Medulla oblongata (tissue), 1 donor: ENCODE data around the gene GRM1.

Source experiments
- DNase-seq: peaks from one replicate; pipeline ENCODE4 v3.0.0-alpha.2; 2015; ENCODE audit errors: extremely low spot score

The GRM1 gene

GRCh38 chr6:146097586-146097985 lies 68.7 kb downstream of the GRM1 start:
- no peak for DNase-seq

DNA sequence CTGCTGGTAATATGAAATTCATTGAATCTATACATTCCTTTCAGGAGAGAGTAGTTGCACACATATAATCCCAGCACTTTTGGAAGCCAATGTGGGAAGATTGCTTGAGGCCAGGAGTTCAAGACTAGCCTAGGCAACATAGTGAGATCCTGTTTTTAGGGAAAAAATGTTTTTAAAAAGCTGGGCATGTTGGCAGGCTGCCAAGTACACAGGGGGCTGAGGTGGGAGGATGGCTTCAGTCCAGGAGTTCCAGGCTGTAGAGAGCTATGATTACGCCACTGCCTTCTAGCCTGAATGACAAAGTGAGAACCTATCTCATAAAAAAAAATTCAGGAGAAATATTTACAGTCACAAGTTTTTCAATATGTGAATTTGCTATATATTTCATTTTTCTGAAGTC lies 71.9 kb downstream of the GRM1 start:
- DNase-seq, result no peak

DNA sequence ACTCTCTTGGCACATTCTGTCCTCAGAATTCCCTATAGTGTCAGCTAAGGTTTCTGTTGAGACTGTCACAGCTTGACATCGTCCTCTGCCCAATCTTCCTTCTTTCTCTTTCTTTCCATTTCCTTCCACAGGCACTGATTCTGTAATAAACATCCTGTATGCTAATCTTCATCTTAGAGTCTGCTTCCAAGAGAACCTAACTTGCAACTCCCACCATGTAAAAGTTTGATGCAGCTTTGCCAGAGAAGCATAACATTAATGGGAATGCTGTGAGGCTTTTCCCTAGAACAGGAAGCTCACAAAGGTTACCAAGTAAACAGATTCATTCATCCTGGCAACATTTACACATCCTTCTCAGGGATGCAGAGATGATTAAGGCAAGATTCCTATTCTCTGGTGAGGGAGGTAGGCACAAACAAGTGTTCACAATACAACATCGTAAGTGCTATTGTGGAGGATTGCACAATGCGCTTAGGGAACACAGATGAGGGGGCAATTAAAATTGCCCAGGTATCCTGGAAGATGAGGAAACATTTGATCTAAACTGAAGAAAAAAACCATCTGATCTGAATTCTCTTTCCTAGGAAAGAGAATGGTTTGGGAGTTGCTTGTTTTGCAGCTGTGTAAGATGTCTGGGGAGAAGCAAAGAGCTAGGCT lies 74.7 kb downstream of the GRM1 start:
- no peak for DNase-seq

- no peak for DNase-seq
Measured at GRCh38 chr6:146106532-146106931, 77.7 kb downstream of the GRM1 start.

- DNase-seq, result no peak
Measured at GRCh38 chr6:146110990-146111389, 82.1 kb downstream of the GRM1 start.

GRCh38 chr6:146111881-146112450 lies 83.1 kb downstream of the GRM1 start:
- DNase-seq, result no peak

DNA sequence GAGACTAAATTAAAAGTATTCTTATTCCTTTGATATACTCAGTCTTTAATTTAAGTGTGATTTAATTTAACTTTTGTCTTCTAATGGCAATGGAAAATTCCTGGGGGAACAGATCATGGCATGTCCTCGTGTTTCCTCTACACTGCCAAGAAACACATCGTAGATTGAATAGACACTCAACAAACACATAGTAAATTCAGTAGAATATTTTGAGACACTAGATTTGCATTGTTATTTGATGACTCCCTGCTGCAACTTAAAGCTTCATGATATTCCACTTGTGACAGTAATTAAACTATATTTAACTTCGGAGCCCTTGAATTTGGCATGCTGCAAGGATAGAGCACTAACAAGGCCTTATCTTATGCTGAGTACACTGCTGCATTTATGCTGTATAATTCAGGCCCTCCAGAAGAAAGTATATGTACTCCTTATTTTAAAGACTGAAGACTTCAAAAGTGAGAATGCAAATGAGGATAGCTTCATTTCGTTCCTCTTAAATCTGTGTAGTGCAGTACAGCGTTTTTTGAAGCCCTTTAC lies 84.3 kb downstream of the GRM1 start:
- no peak for DNase-seq

- no peak for DNase-seq
Measured at GRCh38 chr6:146123616-146124015, 94.8 kb downstream of the GRM1 start.

GRCh38 chr6:146127447-146128215 lies 98.8 kb downstream of the GRM1 start:
- no peak for DNase-seq

DNA sequence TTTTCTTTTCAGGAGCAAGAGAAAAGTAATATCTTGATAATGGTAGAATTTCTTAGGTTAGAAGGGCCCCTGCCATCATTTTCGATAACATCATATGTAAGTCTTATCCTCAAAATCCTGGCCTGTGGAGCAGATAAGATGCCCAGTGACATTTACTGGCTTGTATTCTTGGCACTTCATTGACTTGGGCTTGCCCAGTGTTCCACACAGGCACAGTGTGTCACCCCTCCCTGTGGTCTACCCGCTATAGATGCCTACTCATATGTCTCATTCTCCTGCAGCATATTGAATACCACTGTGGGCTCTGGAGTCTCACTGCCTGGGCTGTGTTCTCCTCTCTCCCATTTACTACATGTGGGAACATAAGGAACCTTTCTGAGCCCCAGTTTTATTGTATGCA lies 105.0 kb downstream of the GRM1 start:
- DNase-seq, result no peak

DNA sequence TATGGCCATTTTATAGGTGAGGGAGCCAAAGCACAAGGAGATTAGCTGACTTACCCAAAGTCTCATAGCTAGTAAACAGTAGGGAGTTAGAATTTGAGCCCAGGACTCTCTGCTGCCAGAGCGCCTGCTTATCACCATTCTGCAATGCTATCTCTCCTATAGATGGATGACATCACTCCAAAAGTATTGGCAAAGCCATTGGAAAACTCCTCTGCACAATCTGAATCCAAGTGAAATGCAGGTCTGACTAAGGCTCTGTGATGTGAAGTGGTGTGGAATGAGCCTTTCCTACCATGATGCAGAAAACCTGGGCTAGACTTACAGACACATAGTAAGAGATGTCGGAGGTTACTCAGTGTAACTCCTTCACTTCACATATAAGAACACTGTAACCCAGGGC lies 106.3 kb downstream of the GRM1 start:
- no peak for DNase-seq

GRCh38 chr6:146146836-146147235 lies 118.0 kb downstream of the GRM1 start:
- DNase-seq, result no peak

DNA sequence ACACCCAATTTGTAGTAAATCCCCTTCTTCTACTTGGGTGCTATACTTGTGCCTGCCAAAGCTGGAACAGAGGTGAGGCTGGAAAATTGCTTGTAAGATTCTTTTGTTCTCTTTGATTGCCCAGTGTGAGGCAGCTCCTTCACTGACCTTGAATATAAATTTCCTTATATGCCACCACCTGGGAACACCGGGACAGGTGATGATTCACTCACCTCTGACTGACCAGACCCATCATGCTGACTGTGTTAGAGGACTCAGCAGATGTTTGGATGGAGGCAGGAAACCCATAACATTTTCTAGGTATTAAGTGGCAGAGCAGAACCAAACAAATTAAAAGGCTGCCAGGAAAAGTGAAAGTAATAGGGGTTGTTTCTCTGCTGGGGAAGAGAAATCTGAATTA lies 120.9 kb downstream of the GRM1 start:
- no peak for DNase-seq

- no peak for DNase-seq
Measured at GRCh38 chr6:146153040-146153758, 124.3 kb downstream of the GRM1 start.

GRCh38 chr6:146154197-146154596 lies 125.3 kb downstream of the GRM1 start:
- no peak for DNase-seq

DNA sequence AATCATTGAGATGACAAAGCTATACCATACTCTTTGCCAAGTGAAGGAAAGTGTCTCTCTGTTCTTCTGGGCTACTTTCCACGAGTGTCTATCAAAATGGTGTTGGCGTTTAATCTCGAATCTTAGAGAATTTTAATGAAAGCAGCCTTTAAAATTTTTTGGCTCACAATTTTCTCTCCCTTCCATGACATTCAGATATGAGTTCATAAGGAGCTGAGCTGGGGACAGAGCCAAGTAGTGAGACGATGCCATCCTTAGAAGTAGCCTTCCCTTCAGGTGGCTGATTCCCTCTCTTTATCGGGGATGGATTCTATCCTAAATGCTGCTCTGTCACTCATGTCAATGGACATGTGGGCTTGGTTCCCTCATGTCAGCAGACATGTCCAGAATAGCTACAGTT lies 132.8 kb downstream of the GRM1 start:
- no peak for DNase-seq

GRCh38 chr6:146169872-146170271 lies 141.0 kb downstream of the GRM1 start:
- DNase-seq, result no peak

DNA sequence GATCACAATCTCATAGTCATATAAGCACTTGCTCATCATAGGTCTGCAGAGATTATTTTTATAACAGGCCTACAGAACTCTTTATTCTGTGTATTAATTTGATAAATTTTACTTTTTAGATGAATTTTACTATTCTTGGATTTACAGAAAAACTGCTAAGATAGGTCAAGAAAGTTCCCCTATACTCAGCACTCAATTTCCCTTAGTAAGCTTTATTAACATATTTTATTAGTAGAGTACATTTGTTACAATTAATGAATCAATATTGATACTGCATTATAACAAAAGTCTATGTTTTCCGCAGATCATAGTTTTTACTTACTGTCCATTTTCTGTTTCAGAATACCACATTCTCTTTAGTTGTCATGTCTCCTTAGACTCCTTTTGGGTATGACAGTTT lies 148.9 kb downstream of the GRM1 start:
- DNase-seq, result no peak

DNA sequence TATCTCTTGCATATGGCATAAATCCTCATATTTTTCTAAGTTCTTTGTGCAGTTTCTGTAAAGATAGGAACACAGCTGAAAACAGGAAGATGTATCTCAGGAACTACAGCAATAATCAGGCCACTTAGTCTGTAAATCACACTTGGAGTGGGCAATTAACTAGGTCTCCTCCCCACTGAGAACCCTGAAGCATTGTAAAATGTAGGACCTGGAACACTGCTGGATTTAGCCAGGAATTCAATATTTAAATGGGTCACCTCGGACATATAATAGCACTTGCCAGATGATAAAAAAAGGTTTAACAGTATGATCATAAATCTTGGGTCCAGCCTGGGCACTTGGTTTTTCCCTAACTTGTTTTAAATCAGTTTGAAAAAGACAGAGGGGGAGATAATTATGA lies 155.0 kb downstream of the GRM1 start:
- DNase-seq, result no peak

- no peak for DNase-seq
Measured at GRCh38 chr6:146184701-146185100, 155.8 kb downstream of the GRM1 start.

- DNase-seq, result no peak
Measured at GRCh38 chr6:146189131-146189530, 160.3 kb downstream of the GRM1 start.

GRCh38 chr6:146190581-146190980 lies 161.7 kb downstream of the GRM1 start:
- DNase-seq, result no peak
